Neuronal stem cell (in vitro differentiated cells): Measurements from ENCODE around the gene ADGRV1.
"Not testable (repeated sequence)": the region's sequence is repeated elsewhere in the genome, so short reads cannot be mapped to it uniquely, and the experiment has no call there.

Experiments
- DNase-seq: peaks from one replicate; pipeline ENCODE4 v3.0.0-alpha.2; 2013; ENCODE audit warnings: low spot score
- H2AFZ ChIP-seq: one replicate; pipeline ENCODE4 v1.6.1; 2013; ENCODE audit warnings: mild to moderate bottlenecking, low read length, inconsistent platforms
- H2AK5ac ChIP-seq: 2 replicates; pipeline ENCODE4 v1.6.1; 2013; ENCODE audit warnings: low read depth, mild to moderate bottlenecking, inconsistent platforms, low read length, moderate library complexity, mixed read lengths
- H2BK120ac ChIP-seq: 2 replicates; pipeline ENCODE4 v1.6.1; 2013; ENCODE audit warnings: low read depth, mild to moderate bottlenecking, inconsistent platforms, low read length, moderate library complexity, mixed read lengths
- H2BK12ac ChIP-seq: one replicate; pipeline ENCODE4 v1.6.1; 2013; ENCODE audit warnings: low read length, inconsistent platforms
- H2BK15ac ChIP-seq: 2 replicates; pipeline ENCODE4 v1.6.1; 2013; ENCODE audit warnings: mild to moderate bottlenecking, low read length, inconsistent platforms, mixed read lengths
- H2BK5ac ChIP-seq: one replicate; pipeline ENCODE4 v1.6.1; 2013; ENCODE audit warnings: inconsistent platforms, mild to moderate bottlenecking, low read length, moderate library complexity
- H3K14ac ChIP-seq: one replicate; pipeline ENCODE4 v1.6.1; 2013; ENCODE audit warnings: low read length, inconsistent platforms
- H3K18ac ChIP-seq: 2 replicates; pipeline ENCODE4 v1.6.1; 2013; ENCODE audit warnings: low read length, inconsistent platforms
- H3K23ac ChIP-seq: 2 replicates; pipeline ENCODE4 v1.6.1; 2013; ENCODE audit warnings: low read depth, mild to moderate bottlenecking, mixed read lengths, low read length, inconsistent platforms; ENCODE audit not compliant: poor library complexity
- H3K27ac ChIP-seq: replicated peaks from 3 replicates; pipeline ENCODE4 v1.5.1; 2013; ENCODE audit warnings: low read length, inconsistent platforms
- H3K27me3 ChIP-seq, 3 experiments: 2 replicates each; pipeline ENCODE4 v1.6.1; 2013; ENCODE audit warnings: low read length in 3 of 3, mild to moderate bottlenecking in 2 of 3, inconsistent platforms in 1 of 3, low read depth in 1 of 3, mixed read lengths in 1 of 3, moderate library complexity in 1 of 3; ENCODE audit not compliant: control insufficient read depth in 3 of 3, insufficient read depth in 3 of 3
- H3K36me3 ChIP-seq, 2 donors: replicated peaks in 1 of 2; 2 replicates each; pipeline ENCODE4 v1.6.1; 2013; ENCODE audit warnings: low read length in 2 of 2; ENCODE audit not compliant: control insufficient read depth in 2 of 2, insufficient read depth in 2 of 2
- H3K4ac ChIP-seq: 2 replicates; pipeline ENCODE4 v1.6.1; 2013; ENCODE audit warnings: inconsistent platforms, mild to moderate bottlenecking, low read length, moderate library complexity
- H3K4me1 ChIP-seq, 2 donors: 1 replicate in 1 of 2; 2 replicates in 1 of 2; pipeline ENCODE4 v1.6.1; 2013; ENCODE audit warnings: low read length in 2 of 2, low read depth in 1 of 2; ENCODE audit not compliant: control insufficient read depth in 2 of 2, insufficient read depth in 1 of 2
- H3K4me2 ChIP-seq: one replicate; pipeline ENCODE4 v1.6.1; 2013; ENCODE audit warnings: mild to moderate bottlenecking, low read length, inconsistent platforms; ENCODE audit not compliant: insufficient read depth, poor library complexity, severe bottlenecking
- H3K4me3 ChIP-seq, 2 donors: 2 replicates each; pipeline ENCODE4 v1.5.1; 2013; ENCODE audit warnings: low read length in 2 of 2, mild to moderate bottlenecking in 2 of 2, inconsistent platforms in 1 of 2, moderate library complexity in 1 of 2
- H3K79me1 ChIP-seq: one replicate; pipeline ENCODE4 v1.6.1; 2013; ENCODE audit warnings: low read depth, mild to moderate bottlenecking, inconsistent platforms, low read length, moderate library complexity
- H3K9ac ChIP-seq: one replicate; pipeline ENCODE4 v1.6.1; 2013; ENCODE audit warnings: mild to moderate bottlenecking, low read depth, low read length, inconsistent platforms; ENCODE audit not compliant: poor library complexity
- H3K9me3 ChIP-seq, 2 donors: replicated peaks in 1 of 2; 2 replicates each; pipeline versions ENCODE3 to v1.6.1; 2013; ENCODE audit warnings: low read length in 2 of 2, mild to moderate bottlenecking in 2 of 2, inconsistent platforms in 1 of 2, low read depth in 1 of 2, mixed read lengths in 1 of 2, moderate library complexity in 1 of 2; ENCODE audit not compliant: control insufficient read depth in 2 of 2, insufficient read depth in 1 of 2
- H4K8ac ChIP-seq: one replicate; pipeline ENCODE4 v1.6.1; 2013; ENCODE audit warnings: low read depth, mild to moderate bottlenecking, inconsistent platforms, low read length, moderate library complexity
- H4K91ac ChIP-seq: one replicate; pipeline ENCODE4 v1.6.1; 2013; ENCODE audit warnings: low read length, low read depth, mild to moderate bottlenecking, inconsistent platforms; ENCODE audit not compliant: poor library complexity
- WGBS, 2 donors: extraction: QIAGEN DNeasy Blood & Tissue Kit; methylation state at CpG; one replicate each; pipeline ENCODE4 v1.1.7; 2013; ENCODE audit warnings: missing lambda C conversion rate in 2 of 2, mixed read lengths in 1 of 2; ENCODE audit not compliant: insufficient read length in 2 of 2, insufficient replicate concordance in 1 of 2; ENCODE audit errors: extremely low coverage in 2 of 2; 5-methylcytosine and 5-hydroxymethylcytosine counted together

The ADGRV1 gene

GRCh38 chr5:90618071-90618470 is 59.5 kb downstream of the ADGRV1 start:
- Histone ChIP-seq H4K8ac (no peak overlapping the region), H2BK120ac (no peak overlapping the region), H3K18ac (no peak overlapping the region), H3K9ac (no peak overlapping the region), H3K23ac (no peak overlapping the region), H3K27ac (no peak overlapping the region), H2BK5ac (no peak overlapping the region), H2BK12ac (no peak overlapping the region), H3K79me1 (no peaks in the 10 kb centered on the region), H2AK5ac (no peak overlapping the region), H3K9me3 (peaks cover 0 to 7% of the 10 kb centered on the region in 2 donors), H3K4me2 (no peak overlapping the region), H4K91ac (no peak overlapping the region), H3K14ac (no peak overlapping the region), H3K4me1 (peaks cover 2 to 17% of the 10 kb centered on the region in 2 donors), H3K4ac (no peak overlapping the region), H3K4me3 (no peak overlapping the region), H3K27me3 (no peaks in the 10 kb centered on the region), H3K36me3 (peaks cover 0 to 27% of the 10 kb centered on the region in 2 donors), H2BK15ac (no peak overlapping the region), H2AFZ (no peak overlapping the region)
- no peak for DNase-seq
- WGBS, 2 donors: no CpG with 5 or more reads among the region's 5 CpGs

GRCh38 chr5:90619762-90620161 is 61.2 kb downstream of the ADGRV1 start:
- not testable (repeated sequence) for H3K18ac ChIP-seq, H3K14ac ChIP-seq, H2BK12ac ChIP-seq, H3K9me3 ChIP-seq, H4K91ac ChIP-seq, H3K4ac ChIP-seq, H3K79me1 ChIP-seq, H4K8ac ChIP-seq, H2AK5ac ChIP-seq, DNase-seq, H3K9ac ChIP-seq, H3K4me3 ChIP-seq, H3K27ac ChIP-seq, H2BK120ac ChIP-seq, H2BK5ac ChIP-seq, H2AFZ ChIP-seq, H2BK15ac ChIP-seq, H3K4me2 ChIP-seq, H3K23ac ChIP-seq, H3K27me3 ChIP-seq
- WGBS, 2 donors: no CpG with 5 or more reads among the region's 6 CpGs
- peaks cover 2 to 44% of the 10 kb centered on the region in 2 donors for H3K36me3 ChIP-seq
- H3K4me1 ChIP-seq: peaks cover 2 to 10% of the 10 kb centered on the region in 2 donors

GRCh38 chr5:90621848-90622247 is 63.3 kb downstream of the ADGRV1 start:
- Histone ChIP-seq H3K36me3 (peaks cover 2 to 57% of the 10 kb centered on the region in 2 donors), H3K79me1 (no peaks in the 10 kb centered on the region), H3K18ac (no peak overlapping the region), H3K4me1 (peaks cover 2 to 10% of the 10 kb centered on the region in 2 donors), H2BK15ac (no peak overlapping the region), H4K91ac (no peak overlapping the region), H2AFZ (no peak overlapping the region), H3K9ac (no peak overlapping the region), H3K4me2 (no peak overlapping the region), H3K27me3 (no peaks in the 10 kb centered on the region), H2BK5ac (no peak overlapping the region), H4K8ac (no peak overlapping the region), H3K4ac (no peak overlapping the region), H3K14ac (no peak overlapping the region), H3K23ac (no peak overlapping the region), H2BK120ac (no peak overlapping the region), H2BK12ac (no peak overlapping the region), H2AK5ac (no peak overlapping the region), H3K4me3 (no peak overlapping the region), H3K9me3 (peaks cover 0 to 4% of the 10 kb centered on the region in 2 donors), H3K27ac (no peak overlapping the region)
- WGBS, 2 donors: no CpG with 5 or more reads among the region's 3 CpGs
- no peak for DNase-seq

- no peak overlapping the region for H2BK5ac ChIP-seq
- WGBS, 2 donors: no CpG with 5 or more reads among the region's 2 CpGs
- H3K9me3 ChIP-seq: no peaks in the 10 kb centered on the region
- H2BK15ac ChIP-seq: no peak overlapping the region
- no peak overlapping the region for H2AK5ac ChIP-seq
- H3K79me1 ChIP-seq: no peaks in the 10 kb centered on the region
- no peak overlapping the region for H3K18ac ChIP-seq
- H3K4me2 ChIP-seq: no peak overlapping the region
- no peak overlapping the region for H4K8ac ChIP-seq
- no peak overlapping the region for H3K23ac ChIP-seq
- H2AFZ ChIP-seq: no peak overlapping the region
- no peak overlapping the region for H3K4ac ChIP-seq
- peaks cover 2 to 7% of the 10 kb centered on the region in 2 donors for H3K4me1 ChIP-seq
- H2BK120ac ChIP-seq: no peak overlapping the region
- H3K4me3 ChIP-seq: no peak overlapping the region
- H3K27ac ChIP-seq: no peak overlapping the region
- H3K14ac ChIP-seq: no peak overlapping the region
- no peak overlapping the region for H2BK12ac ChIP-seq
- H3K27me3 ChIP-seq: no peaks in the 10 kb centered on the region
- no peak overlapping the region for H4K91ac ChIP-seq
- H3K9ac ChIP-seq: no peak overlapping the region
- no peak for DNase-seq
- peaks cover 2 to 82% of the 10 kb centered on the region in 2 donors for H3K36me3 ChIP-seq
These were observed 67.9 kb downstream of the ADGRV1 start for GRCh38 chr5:90626493-90626892.
